ENCODE data around the gene PTCRA.
"Not testable (repeated sequence)": the region's sequence is repeated elsewhere in the genome, so short reads cannot be mapped to it uniquely, and the experiment has no call there.

DNA sequence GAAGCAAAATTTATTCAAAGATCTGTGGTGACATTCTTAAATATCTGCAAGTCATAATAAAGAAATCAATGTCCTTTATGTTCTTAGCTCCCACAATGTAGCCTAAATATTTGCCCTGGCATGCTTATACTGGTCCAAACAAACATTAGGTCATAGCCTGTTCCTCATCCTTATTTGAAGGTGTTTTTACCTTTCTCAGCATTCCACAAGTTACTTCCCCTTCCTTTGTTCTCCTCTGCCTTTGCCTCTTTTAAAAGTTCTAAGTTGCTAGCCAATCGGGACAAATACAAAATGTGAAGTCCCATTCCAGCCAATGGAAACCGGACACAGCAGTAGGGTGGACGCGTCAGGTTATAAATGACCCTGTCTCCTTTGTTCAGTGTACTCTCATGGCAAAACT, 38.6 kb downstream of the PTCRA start:
- TF ChIP-seq, protein P1, sequence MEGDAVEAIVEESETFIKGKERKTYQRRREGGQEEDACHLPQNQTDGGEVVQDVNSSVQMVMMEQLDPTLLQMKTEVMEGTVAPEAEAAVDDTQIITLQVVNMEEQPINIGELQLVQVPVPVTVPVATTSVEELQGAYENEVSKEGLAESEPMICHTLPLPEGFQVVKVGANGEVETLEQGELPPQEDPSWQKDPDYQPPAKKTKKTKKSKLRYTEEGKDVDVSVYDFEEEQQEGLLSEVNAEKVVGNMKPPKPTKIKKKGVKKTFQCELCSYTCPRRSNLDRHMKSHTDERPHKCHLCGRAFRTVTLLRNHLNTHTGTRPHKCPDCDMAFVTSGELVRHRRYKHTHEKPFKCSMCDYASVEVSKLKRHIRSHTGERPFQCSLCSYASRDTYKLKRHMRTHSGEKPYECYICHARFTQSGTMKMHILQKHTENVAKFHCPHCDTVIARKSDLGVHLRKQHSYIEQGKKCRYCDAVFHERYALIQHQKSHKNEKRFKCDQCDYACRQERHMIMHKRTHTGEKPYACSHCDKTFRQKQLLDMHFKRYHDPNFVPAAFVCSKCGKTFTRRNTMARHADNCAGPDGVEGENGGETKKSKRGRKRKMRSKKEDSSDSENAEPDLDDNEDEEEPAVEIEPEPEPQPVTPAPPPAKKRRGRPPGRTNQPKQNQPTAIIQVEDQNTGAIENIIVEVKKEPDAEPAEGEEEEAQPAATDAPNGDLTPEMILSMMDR (IDR thresholded peaks at IDR 0.05; ENCODE audit: low read depth, low read length): not testable (repeated sequence)
- not testable (repeated sequence) for TF ChIP-seq POLR2A (IDR thresholded peaks at IDR 0.05; ENCODE audit: extremely low read depth, insufficient read length)
